ENCODE data around the gene COL5A2.

The COL5A2 gene

GRCh38 chr2:189144700-189145211 lies 34.8 kb downstream of the COL5A2 start:
- DNase-seq, result no peak

- DNase-seq, result no peak
Observed at GRCh38 chr2:189143925-189144324, 35.6 kb downstream of the COL5A2 start.

GRCh38 chr2:189142893-189143759 lies 36.4 kb downstream of the COL5A2 start:
- peak; percentile 22 for DNase-seq

- DNase-seq, result no peak
Observed at GRCh38 chr2:189138800-189139199, 40.8 kb downstream of the COL5A2 start.

GRCh38 chr2:189137519-189137918 lies 42.0 kb downstream of the COL5A2 start:
- no peak for DNase-seq

- DNase-seq, result no peak
Observed at GRCh38 chr2:189134485-189134884, 45.1 kb downstream of the COL5A2 start.

- no peak for DNase-seq
Observed at GRCh38 chr2:189131991-189132390, 47.6 kb downstream of the COL5A2 start.

GRCh38 chr2:189129971-189130370 lies 49.6 kb downstream of the COL5A2 start:
- DNase-seq, result no peak

- DNase-seq, result no peak
Observed at GRCh38 chr2:189128970-189129369, 50.6 kb downstream of the COL5A2 start.

GRCh38 chr2:189127756-189128155 lies 51.8 kb downstream of the COL5A2 start:
- DNase-seq, result no peak

- DNase-seq, result no peak
Observed at GRCh38 chr2:189125195-189125594, 54.4 kb downstream of the COL5A2 start.

- no peak for DNase-seq
Observed at GRCh38 chr2:189124175-189124574, 55.4 kb downstream of the COL5A2 start.

GRCh38 chr2:189118386-189118785 lies 61.2 kb downstream of the COL5A2 start:
- no peak for DNase-seq

- DNase-seq, result no peak
Observed at GRCh38 chr2:189116979-189117378, 62.6 kb downstream of the COL5A2 start.

GRCh38 chr2:189116087-189116486 lies 63.5 kb downstream of the COL5A2 start:
- no peak for DNase-seq

GRCh38 chr2:189115126-189115525 lies 64.4 kb downstream of the COL5A2 start:
- DNase-seq, result no peak

- DNase-seq, result no peak
Observed at GRCh38 chr2:189113963-189114362, 65.6 kb downstream of the COL5A2 start.

- DNase-seq, result no peak
Observed at GRCh38 chr2:189111063-189111715, 68.4 kb downstream of the COL5A2 start.

- no peak for DNase-seq
Observed at GRCh38 chr2:189109921-189110397, 69.6 kb downstream of the COL5A2 start.

GRCh38 chr2:189104934-189105333 lies 74.6 kb downstream of the COL5A2 start:
- no peak for DNase-seq

GRCh38 chr2:189102735-189103134 lies 76.8 kb downstream of the COL5A2 start:
- DNase-seq, result no peak

- DNase-seq, result no peak
Observed at GRCh38 chr2:189097934-189098333, 81.6 kb downstream of the COL5A2 start.

- DNase-seq, result no peak
Observed at GRCh38 chr2:189096769-189097447, 82.7 kb downstream of the COL5A2 start.
